HCT116 (cell line): ENCODE measurements around the gene KLRF2. TPM values are rescaled to one million over a fixed set of nuclear protein-coding genes. Genes with fewer than 3 reads are reported as not detected.
"Not testable (repeated sequence)": the region's sequence is repeated elsewhere in the genome, so short reads cannot be mapped to it uniquely, and the experiment has no call there.

Experiments
- ATAC-seq: fragments of 200-7000 bp; cut with Tn5 transposase; 2 replicates; pipeline ENCODE4 v1.9.1; 2020; ENCODE audit warnings: mild to moderate bottlenecking, moderate library complexity
- BruUV-seq: library from RNA; stranded (reverse); fragments of 400-500 nt; replicated peaks from 2 replicates; lab custom pipeline; 2021; lab: Mats Ljungman, UMichigan
- CTCF ChIA-PET: fragments of 300-600 bp; sonication (Branson Sonifier 250); formaldehyde crosslinking; loops from one replicate; lab custom pipeline; 2021; ENCODE audit warnings: antibody characterized with exemption; lab: Charles Lee
- POLR2A ChIA-PET: fragments of 300-600, 350-600 bp; sonication (Branson Sonifier 250); formaldehyde crosslinking; loops from one replicate; lab custom pipeline; 2021; ENCODE audit warnings: antibody characterized with exemption; lab: Charles Lee
- RAD21 ChIA-PET, 2 experiments: fragments of 300-600 bp; sonication (Branson Sonifier 250); formaldehyde crosslinking; loops; one replicate each; lab custom pipeline; 2023; ENCODE audit warnings: low total read pairs in 2 of 2; ENCODE audit not compliant: uncharacterized antibody in 2 of 2, unreplicated experiment in 2 of 2, low non-redundant PET in 1 of 2; lab: Charles Lee
- DNase-seq: peaks from one replicate; pipeline ENCODE4 v3.0.0-alpha.2; 2010; ENCODE audit warnings: low read depth, low spot score
- H2AFZ ChIP-seq: fragments of 200-600 bp; shearing (Covaris generic), sonication (generic); 2 replicates; pipeline ENCODE4 v1.6.1; 2017; ENCODE audit warnings: low read depth, mixed run types, mixed read lengths, antibody characterized with exemption, low read length; ENCODE audit not compliant: poor library complexity, severe bottlenecking
- H3K27ac ChIP-seq: 2 replicates; pipeline ENCODE4 v1.5.1; 2012; ENCODE audit warnings: low read depth, low read length
- H3K27me3 ChIP-seq: fragments of 200-600 bp; sonication (generic); 2 replicates; pipeline ENCODE4 v1.6.1; 2016; ENCODE audit warnings: mixed run types, low read length, mixed read lengths; ENCODE audit not compliant: insufficient read depth
- H3K36me3 ChIP-seq, 2 experiments: fragments of 200-500 bp in 1 of 2; fragments of 200-600 bp in 1 of 2; sonication (Bioruptor generic) in 1 of 2; sonication (generic) in 1 of 2; 2 replicates each; pipeline versions ENCODE4 v1.5.1 to v1.6.1; 2014 to 2016; ENCODE audit warnings: low read length in 2 of 2, inconsistent platforms in 1 of 2, mixed read lengths in 1 of 2, mixed run types in 1 of 2; ENCODE audit not compliant: insufficient read depth in 2 of 2, control insufficient read depth in 1 of 2
- H3K4me1 ChIP-seq, 2 experiments: fragments of 200-600 bp in 1 of 2; sonication (generic) in 1 of 2; 2 replicates each; pipeline versions ENCODE4 v1.5.1 to v1.6.1; 2012 to 2017; ENCODE audit warnings: low read length in 2 of 2, inconsistent platforms in 1 of 2, mild to moderate bottlenecking in 1 of 2, mixed read lengths in 1 of 2, mixed run types in 1 of 2, moderate library complexity in 1 of 2; ENCODE audit not compliant: insufficient read depth in 2 of 2, control insufficient read depth in 1 of 2
- H3K4me2 ChIP-seq: fragments of 200-600 bp; sonication (generic); 2 replicates; pipeline ENCODE4 v1.6.1; 2017; ENCODE audit warnings: mixed run types, low read length, mixed read lengths
- H3K4me3 ChIP-seq, 2 experiments: fragments of 200-600 bp in 1 of 2; sonication (generic) in 1 of 2; replicated peaks in 1 of 2; 2 replicates each; pipeline ENCODE4 v1.5.1; 2011 to 2016; ENCODE audit warnings: low read length in 2 of 2, control low read depth in 1 of 2, low read depth in 1 of 2, mild to moderate bottlenecking in 1 of 2, mixed read lengths in 1 of 2, mixed run types in 1 of 2
- H3K79me2 ChIP-seq: fragments of 200-600 bp; sonication (generic); 2 replicates; pipeline ENCODE4 v1.6.1; 2017; ENCODE audit warnings: mild to moderate bottlenecking, mixed run types, low read length, moderate library complexity, mixed read lengths; ENCODE audit not compliant: insufficient read depth
- H3K9ac ChIP-seq: fragments of 200-600 bp; sonication (generic); 2 replicates; pipeline ENCODE4 v1.6.1; 2016; ENCODE audit warnings: low read length, mixed read lengths
- H3K9me2 ChIP-seq: fragments of 200-600 bp; sonication (generic), shearing (Covaris generic); 2 replicates; pipeline ENCODE4 v1.6.1; 2017; ENCODE audit warnings: mixed run types, mild to moderate bottlenecking, moderate library complexity; ENCODE audit not compliant: insufficient read depth
- H3K9me3 ChIP-seq, 2 experiments: fragments of 200-500 bp in 1 of 2; fragments of 200-600 bp in 1 of 2; sonication (Bioruptor generic) in 1 of 2; sonication (generic) in 1 of 2; 2 replicates each; pipeline ENCODE4 v1.6.1; 2014 to 2017; ENCODE audit warnings: low read length in 2 of 2, mixed read lengths in 2 of 2, inconsistent platforms in 1 of 2, low read depth in 1 of 2, mild to moderate bottlenecking in 1 of 2, mixed run types in 1 of 2, moderate library complexity in 1 of 2; ENCODE audit not compliant: control insufficient read depth in 1 of 2, insufficient read depth in 1 of 2
- H4K20me1 ChIP-seq: fragments of 200-600 bp; sonication (generic), shearing (Covaris generic); 2 replicates; pipeline ENCODE4 v1.6.1; 2017; ENCODE audit warnings: mixed run types, mild to moderate bottlenecking, moderate library complexity; ENCODE audit not compliant: insufficient read depth
- ELF1 ChIP-seq: IDR thresholded peaks from 2 replicates; pipeline ENCODE4 v1.6.1; 2012; ENCODE audit warnings: low read depth, borderline replicate concordance
- RAD21 ChIP-seq: IDR thresholded peaks from 2 replicates; pipeline ENCODE4 v1.6.1; 2012; ENCODE audit warnings: low read depth, mild to moderate bottlenecking
- SIN3A ChIP-seq: IDR thresholded peaks from 2 replicates; pipeline ENCODE4 v1.6.1; 2012; ENCODE audit warnings: low read depth
- SP1 ChIP-seq: IDR thresholded peaks from 2 replicates; pipeline ENCODE4 v1.6.1; 2012; ENCODE audit warnings: low read depth
- ZNF274 ChIP-seq: fragments of 200-500 bp; sonication (Bioruptor generic); IDR thresholded peaks from 2 replicates; pipeline ENCODE4 v1.6.1; 2014; ENCODE audit warnings: mild to moderate bottlenecking, low read depth, low read length, inconsistent platforms
- intact Hi-C: fragments of 100-400 bp; cut with micrococcal nuclease; formaldehyde crosslinking; loops from 2 replicates; pipeline ENCODE4 v1.10.0; 2022
- total RNA-seq: library from RNA; stranded (reverse); gene quantifications from one replicate; pipeline ENCODE4 v1.2.1, GENCODE V29; 2021; ENCODE audit not compliant: unreplicated experiment
- TF ChIP-seq, protein P1 (sequence below): IDR thresholded peaks from 2 replicates; pipeline ENCODE4 v1.6.1; 2011; ENCODE audit warnings: mild to moderate bottlenecking, low read length, moderate library complexity; ENCODE audit not compliant: insufficient replicate concordance; ENCODE audit errors: extremely low read depth
- TF ChIP-seq, protein P2 (sequence below), 3 experiments: fragments of 200-600 bp in 1 of 3; sonication (generic) in 1 of 3; IDR thresholded peaks in 2 of 3; conservative IDR thresholded peaks in 1 of 3; 2 replicates each; pipeline ENCODE4 v1.5.1; 2012 to 2017; ENCODE audit warnings: low read depth in 2 of 3, low read length in 2 of 3, antibody characterized with exemption in 1 of 3, borderline replicate concordance in 1 of 3, control low read depth in 1 of 3, mild to moderate bottlenecking in 1 of 3, mixed read lengths in 1 of 3, mixed run types in 1 of 3, moderate library complexity in 1 of 3; ENCODE audit not compliant: insufficient read depth in 1 of 3
- TF ChIP-seq, protein P3 (sequence below): IDR thresholded peaks from 2 replicates; pipeline ENCODE4 v1.6.1; 2012; ENCODE audit warnings: low read depth
- TF ChIP-seq, protein P4 (sequence below): IDR thresholded peaks from 2 replicates; pipeline ENCODE4 v1.6.1; 2012

KLRF2 gene
- total RNA-seq, 1 experiment from 2014 or later, result not detected

DNA sequence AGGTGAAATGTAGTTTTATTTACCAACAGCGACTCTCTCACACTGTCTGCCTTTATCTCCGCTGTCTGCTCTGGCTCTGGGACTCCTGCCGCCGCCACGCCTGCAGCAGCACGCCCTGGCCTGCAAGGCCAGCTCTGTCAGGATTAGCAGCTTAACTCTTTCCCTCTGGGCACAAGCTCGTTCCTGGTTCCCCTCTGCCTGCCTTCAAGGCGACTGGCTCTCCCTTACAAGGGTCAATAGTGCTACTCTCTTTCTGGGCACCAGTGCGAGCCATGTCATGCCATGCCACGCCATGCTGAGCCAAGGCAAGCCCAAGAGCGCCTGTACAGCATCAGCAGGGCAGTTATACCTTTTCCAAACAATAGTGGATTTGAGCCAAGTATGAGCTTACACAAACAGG, 8.5 kb upstream of the KLRF2 start (continued):
- TF ChIP-seq, protein P1, sequence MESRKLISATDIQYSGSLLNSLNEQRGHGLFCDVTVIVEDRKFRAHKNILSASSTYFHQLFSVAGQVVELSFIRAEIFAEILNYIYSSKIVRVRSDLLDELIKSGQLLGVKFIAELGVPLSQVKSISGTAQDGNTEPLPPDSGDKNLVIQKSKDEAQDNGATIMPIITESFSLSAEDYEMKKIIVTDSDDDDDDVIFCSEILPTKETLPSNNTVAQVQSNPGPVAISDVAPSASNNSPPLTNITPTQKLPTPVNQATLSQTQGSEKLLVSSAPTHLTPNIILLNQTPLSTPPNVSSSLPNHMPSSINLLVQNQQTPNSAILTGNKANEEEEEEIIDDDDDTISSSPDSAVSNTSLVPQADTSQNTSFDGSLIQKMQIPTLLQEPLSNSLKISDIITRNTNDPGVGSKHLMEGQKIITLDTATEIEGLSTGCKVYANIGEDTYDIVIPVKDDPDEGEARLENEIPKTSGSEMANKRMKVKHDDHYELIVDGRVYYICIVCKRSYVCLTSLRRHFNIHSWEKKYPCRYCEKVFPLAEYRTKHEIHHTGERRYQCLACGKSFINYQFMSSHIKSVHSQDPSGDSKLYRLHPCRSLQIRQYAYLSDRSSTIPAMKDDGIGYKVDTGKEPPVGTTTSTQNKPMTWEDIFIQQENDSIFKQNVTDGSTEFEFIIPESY, result no peak

DNA sequence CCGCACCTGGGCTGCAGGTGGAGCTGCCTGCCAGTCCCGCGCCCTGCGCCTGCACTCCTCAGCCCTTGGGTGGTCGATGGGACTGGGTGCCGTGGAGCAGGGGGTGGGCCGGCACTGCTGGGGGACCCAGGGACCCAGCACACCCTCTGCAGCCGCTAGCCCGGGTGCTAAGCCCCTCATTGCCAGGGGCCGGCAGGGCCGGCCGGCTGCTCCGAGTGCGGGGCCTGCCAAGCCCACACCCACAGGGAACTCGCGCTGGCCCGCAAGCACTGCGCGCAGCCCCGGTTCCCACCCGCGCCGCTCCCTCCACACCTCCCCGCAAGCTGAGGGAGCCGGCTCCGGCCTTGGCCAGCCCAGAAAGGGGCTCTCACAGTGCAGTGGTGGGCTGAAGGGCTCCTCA, 5.2 kb upstream of the KLRF2 start:
- DNase-seq, H3K9me3 ChIP-seq, H3K9ac ChIP-seq, H3K79me2 ChIP-seq, H3K4me1 ChIP-seq, RAD21 ChIA-PET, H3K36me3 ChIP-seq, H2AFZ ChIP-seq, H3K4me2 ChIP-seq, intact Hi-C loops, H3K4me3 ChIP-seq, POLR2A ChIA-PET, H4K20me1 ChIP-seq, CTCF ChIA-PET, ATAC-seq, H3K27ac ChIP-seq, H3K9me2 ChIP-seq, BruUV-seq: not testable (repeated sequence)
- H3K27me3 ChIP-seq, result peaks cover 41% of the 10 kb centered on the region

DNA sequence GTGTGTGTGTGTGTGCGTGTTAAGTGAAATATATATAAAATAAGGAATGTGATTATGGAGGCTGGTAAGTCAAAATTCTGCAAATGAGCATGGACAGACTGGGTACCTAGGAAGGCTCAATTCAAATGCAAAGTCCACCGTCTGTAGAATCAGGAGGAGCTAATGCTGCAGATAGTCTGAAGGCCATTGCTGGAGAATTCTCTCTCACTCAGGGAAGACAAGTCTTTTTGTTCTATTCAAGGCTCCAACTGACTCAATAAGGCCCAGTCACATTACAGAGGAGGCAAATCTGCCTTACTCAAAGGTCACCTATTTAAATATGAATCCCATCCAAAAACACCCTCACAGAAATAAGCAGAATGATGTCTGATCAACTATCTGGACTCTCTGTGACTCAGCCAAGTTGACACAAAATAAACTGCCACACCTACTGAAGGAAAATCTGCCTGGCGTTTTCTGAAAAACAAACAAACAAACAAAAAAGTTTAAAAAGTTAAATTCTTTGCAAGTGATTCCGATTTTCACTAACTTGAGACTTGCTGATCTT, 684 bp upstream of the KLRF2 start:
- Histone ChIP-seq H3K4me3 (no peak overlapping the region), H3K9me2 (no peaks in the 10 kb centered on the region), H3K27me3 (peaks cover 32% of the 10 kb centered on the region), H2AFZ (no peak overlapping the region), H3K4me2 (no peak overlapping the region), H3K9ac (no peak overlapping the region), H3K9me3 (no peaks in the 10 kb centered on the region), H3K4me1 (no peaks in the 10 kb centered on the region), H4K20me1 (no peaks in the 10 kb centered on the region; the same call in 1 of the 2 replicates), H3K27ac (no peak overlapping the region), H3K36me3 (no peaks in the 10 kb centered on the region), H3K79me2 (no peaks in the 10 kb centered on the region)
- no TSS peak for BruUV-seq
- ChIA-PET CTCF (no interaction called here), POLR2A (no interaction called here), RAD21 (no interaction called here)
- ATAC-seq (no peak), DNase-seq (no peak)
- intact Hi-C loops, result no loop called here
- TF ChIP-seq, protein P2, sequence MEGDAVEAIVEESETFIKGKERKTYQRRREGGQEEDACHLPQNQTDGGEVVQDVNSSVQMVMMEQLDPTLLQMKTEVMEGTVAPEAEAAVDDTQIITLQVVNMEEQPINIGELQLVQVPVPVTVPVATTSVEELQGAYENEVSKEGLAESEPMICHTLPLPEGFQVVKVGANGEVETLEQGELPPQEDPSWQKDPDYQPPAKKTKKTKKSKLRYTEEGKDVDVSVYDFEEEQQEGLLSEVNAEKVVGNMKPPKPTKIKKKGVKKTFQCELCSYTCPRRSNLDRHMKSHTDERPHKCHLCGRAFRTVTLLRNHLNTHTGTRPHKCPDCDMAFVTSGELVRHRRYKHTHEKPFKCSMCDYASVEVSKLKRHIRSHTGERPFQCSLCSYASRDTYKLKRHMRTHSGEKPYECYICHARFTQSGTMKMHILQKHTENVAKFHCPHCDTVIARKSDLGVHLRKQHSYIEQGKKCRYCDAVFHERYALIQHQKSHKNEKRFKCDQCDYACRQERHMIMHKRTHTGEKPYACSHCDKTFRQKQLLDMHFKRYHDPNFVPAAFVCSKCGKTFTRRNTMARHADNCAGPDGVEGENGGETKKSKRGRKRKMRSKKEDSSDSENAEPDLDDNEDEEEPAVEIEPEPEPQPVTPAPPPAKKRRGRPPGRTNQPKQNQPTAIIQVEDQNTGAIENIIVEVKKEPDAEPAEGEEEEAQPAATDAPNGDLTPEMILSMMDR (IDR thresholded peaks at IDR 0.05 in 2 of 3, conservative IDR thresholded peaks at IDR 0.05 in 1 of 3; ENCODE audit: borderline replicate concordance in 1 of 3, insufficient read depth in 1 of 3, low read depth in 2 of 3, low read length in 2 of 3), result no peak
- TF ChIP-seq, protein P3, sequence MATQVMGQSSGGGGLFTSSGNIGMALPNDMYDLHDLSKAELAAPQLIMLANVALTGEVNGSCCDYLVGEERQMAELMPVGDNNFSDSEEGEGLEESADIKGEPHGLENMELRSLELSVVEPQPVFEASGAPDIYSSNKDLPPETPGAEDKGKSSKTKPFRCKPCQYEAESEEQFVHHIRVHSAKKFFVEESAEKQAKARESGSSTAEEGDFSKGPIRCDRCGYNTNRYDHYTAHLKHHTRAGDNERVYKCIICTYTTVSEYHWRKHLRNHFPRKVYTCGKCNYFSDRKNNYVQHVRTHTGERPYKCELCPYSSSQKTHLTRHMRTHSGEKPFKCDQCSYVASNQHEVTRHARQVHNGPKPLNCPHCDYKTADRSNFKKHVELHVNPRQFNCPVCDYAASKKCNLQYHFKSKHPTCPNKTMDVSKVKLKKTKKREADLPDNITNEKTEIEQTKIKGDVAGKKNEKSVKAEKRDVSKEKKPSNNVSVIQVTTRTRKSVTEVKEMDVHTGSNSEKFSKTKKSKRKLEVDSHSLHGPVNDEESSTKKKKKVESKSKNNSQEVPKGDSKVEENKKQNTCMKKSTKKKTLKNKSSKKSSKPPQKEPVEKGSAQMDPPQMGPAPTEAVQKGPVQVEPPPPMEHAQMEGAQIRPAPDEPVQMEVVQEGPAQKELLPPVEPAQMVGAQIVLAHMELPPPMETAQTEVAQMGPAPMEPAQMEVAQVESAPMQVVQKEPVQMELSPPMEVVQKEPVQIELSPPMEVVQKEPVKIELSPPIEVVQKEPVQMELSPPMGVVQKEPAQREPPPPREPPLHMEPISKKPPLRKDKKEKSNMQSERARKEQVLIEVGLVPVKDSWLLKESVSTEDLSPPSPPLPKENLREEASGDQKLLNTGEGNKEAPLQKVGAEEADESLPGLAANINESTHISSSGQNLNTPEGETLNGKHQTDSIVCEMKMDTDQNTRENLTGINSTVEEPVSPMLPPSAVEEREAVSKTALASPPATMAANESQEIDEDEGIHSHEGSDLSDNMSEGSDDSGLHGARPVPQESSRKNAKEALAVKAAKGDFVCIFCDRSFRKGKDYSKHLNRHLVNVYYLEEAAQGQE, result no peak
- TF ChIP-seq ELF1 (no peak), ZNF274 (no peak), SIN3A (no peak), SP1 (no peak), RAD21 (no peak)
- TF ChIP-seq, protein P4, sequence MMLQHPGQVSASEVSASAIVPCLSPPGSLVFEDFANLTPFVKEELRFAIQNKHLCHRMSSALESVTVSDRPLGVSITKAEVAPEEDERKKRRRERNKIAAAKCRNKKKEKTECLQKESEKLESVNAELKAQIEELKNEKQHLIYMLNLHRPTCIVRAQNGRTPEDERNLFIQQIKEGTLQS, result no peak
